ENCODE data around the gene TEC.

The TEC gene

GRCh38 chr4:48210966-48211328 is 58.7 kb downstream of the TEC start:
- Mint-ChIP-seq H3K36me3 (ENCODE audit: low read depth) (peaks cover 2% of the 10 kb centered on the region), H3K4me1 (peaks cover 19% of the 10 kb centered on the region), H3K9me3 (no peaks in the 10 kb centered on the region), H3K27me3 (no peaks in the 10 kb centered on the region), H3K27ac (no peak overlapping the region), H3K4me3 (no peak overlapping the region)
- no peak for DNase-seq
- no peak for ATAC-seq

DNA sequence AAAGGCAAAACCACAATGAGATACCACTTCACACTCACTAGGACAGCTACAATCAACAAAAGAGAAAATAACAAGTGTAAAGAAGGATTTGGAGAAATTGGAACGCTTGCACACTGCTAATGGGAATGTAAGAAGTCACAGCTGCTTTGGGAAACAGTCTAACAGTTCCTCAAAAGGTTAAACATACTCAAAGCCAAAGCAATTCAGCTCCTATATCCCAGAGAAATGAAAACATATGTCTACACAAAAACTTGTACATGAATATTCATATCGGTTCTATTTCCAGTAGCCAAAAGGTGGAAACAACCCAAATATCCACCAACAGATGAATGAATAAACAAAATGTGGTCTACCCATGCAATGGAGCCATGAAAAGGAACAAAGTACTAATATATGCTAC is 64.0 kb downstream of the TEC start:
- H3K4me3 Mint-ChIP-seq = no peak overlapping the region
- H3K27me3 Mint-ChIP-seq = no peaks in the 10 kb centered on the region
- no peak for DNase-seq
- peaks cover 2% of the 10 kb centered on the region for H3K36me3 Mint-ChIP-seq (ENCODE audit: low read depth)
- no peak for ATAC-seq
- H3K27ac Mint-ChIP-seq = no peak overlapping the region
- no peaks in the 10 kb centered on the region for H3K9me3 Mint-ChIP-seq
- H3K4me1 Mint-ChIP-seq = peaks cover 5% of the 10 kb centered on the region

DNA sequence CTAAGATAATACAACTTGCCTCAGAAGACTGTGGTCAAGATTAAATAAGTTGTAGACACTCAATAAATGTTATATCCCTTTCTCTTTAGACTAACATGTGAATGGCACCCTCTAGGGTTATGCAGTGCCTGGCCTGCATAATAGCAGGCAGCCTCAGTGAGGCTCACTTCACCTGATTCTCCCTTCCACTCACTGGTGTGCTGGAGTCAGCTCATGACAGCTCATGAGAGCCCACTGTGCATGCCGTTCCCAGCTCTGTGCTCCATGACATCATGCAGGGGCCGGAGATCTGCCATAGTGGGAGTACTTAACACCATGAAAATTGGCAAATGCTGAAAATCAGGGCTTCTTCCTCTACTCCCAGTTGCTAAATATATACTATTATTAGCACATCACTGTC is 64.5 kb downstream of the TEC start:
- H3K27me3 Mint-ChIP-seq = no peaks in the 10 kb centered on the region
- no peak overlapping the region for H3K27ac Mint-ChIP-seq
- ATAC-seq (no peak), DNase-seq (no peak)
- peaks cover 2% of the 10 kb centered on the region for H3K36me3 Mint-ChIP-seq (ENCODE audit: low read depth)
- H3K4me3 Mint-ChIP-seq = no peak overlapping the region
- peaks cover under 1% of the 10 kb centered on the region for H3K4me1 Mint-ChIP-seq
- H3K9me3 Mint-ChIP-seq = no peaks in the 10 kb centered on the region

DNA sequence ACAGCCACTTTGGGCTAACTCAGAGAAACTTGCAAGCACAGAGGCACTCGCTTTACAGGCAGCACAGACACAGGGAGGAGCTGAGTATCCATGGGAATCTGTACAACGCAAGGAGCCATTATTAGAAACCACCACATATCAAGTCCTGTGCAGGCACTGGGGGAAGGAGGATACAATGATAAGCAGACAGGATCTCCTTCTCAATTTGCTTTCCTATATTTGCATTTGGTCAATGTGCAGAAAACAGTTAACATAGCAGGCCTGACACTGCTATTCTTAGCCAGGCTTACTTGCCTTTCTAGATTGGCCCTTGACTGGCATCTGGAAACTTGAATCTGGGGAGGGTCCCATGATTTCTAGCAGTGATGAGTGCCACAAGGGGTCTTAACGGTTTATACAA is 65.8 kb downstream of the TEC start:
- peaks cover 2% of the 10 kb centered on the region for H3K36me3 Mint-ChIP-seq (ENCODE audit: low read depth)

GRCh38 chr4:48197643-48198237 is 71.9 kb downstream of the TEC start:
- no peak overlapping the region for H3K27ac Mint-ChIP-seq
- H3K4me1 Mint-ChIP-seq = peaks cover 12% of the 10 kb centered on the region

More for the DNA sequence above, 65.8 kb downstream of the TEC start:
- Mint-ChIP-seq H3K27ac (no peak overlapping the region), H3K9me3 (no peaks in the 10 kb centered on the region), H3K27me3 (no peaks in the 10 kb centered on the region), H3K4me1 (no peaks in the 10 kb centered on the region), H3K4me3 (no peak overlapping the region)
- no peak for ATAC-seq
- no peak for DNase-seq

GRCh38 chr4:48196758-48197504 is 72.7 kb downstream of the TEC start:
- peaks cover 12% of the 10 kb centered on the region for H3K4me1 Mint-ChIP-seq
- H3K27ac Mint-ChIP-seq = no peak overlapping the region
- no peak for DNase-seq
- H3K9me3 Mint-ChIP-seq = no peaks in the 10 kb centered on the region
- ATAC-seq = no peak
- no peak overlapping the region for H3K4me3 Mint-ChIP-seq
- no peaks in the 10 kb centered on the region for H3K27me3 Mint-ChIP-seq
- H3K36me3 Mint-ChIP-seq (ENCODE audit: low read depth) = peaks cover 2% of the 10 kb centered on the region

More at GRCh38 chr4:48197643-48198237, 71.9 kb downstream of the TEC start:
- DNase-seq = no peak
- H3K4me3 Mint-ChIP-seq = no peak overlapping the region
- no peaks in the 10 kb centered on the region for H3K9me3 Mint-ChIP-seq
- no peak for ATAC-seq
- peaks cover 2% of the 10 kb centered on the region for H3K36me3 Mint-ChIP-seq (ENCODE audit: low read depth)
- H3K27me3 Mint-ChIP-seq = no peaks in the 10 kb centered on the region

- ATAC-seq (peak; percentile 36), DNase-seq (no peak)
- H3K27me3 Mint-ChIP-seq = no peaks in the 10 kb centered on the region
- no peaks in the 10 kb centered on the region for H3K9me3 Mint-ChIP-seq
- no peak overlapping the region for H3K4me3 Mint-ChIP-seq
- no peaks in the 10 kb centered on the region for H3K36me3 Mint-ChIP-seq (ENCODE audit: low read depth)
- H3K4me1 Mint-ChIP-seq = peaks cover 12% of the 10 kb centered on the region
- no peak overlapping the region for H3K27ac Mint-ChIP-seq
Observed at GRCh38 chr4:48195853-48196252, 73.8 kb downstream of the TEC start.

- Mint-ChIP-seq H3K9me3 (no peaks in the 10 kb centered on the region), H3K36me3 (ENCODE audit: low read depth) (no peaks in the 10 kb centered on the region), H3K4me1 (peaks cover 12% of the 10 kb centered on the region), H3K27me3 (no peaks in the 10 kb centered on the region), H3K27ac (no peak overlapping the region), H3K4me3 (no peak overlapping the region)
- DNase-seq = no peak
- no peak for ATAC-seq
Observed at GRCh38 chr4:48195374-48195773, 74.3 kb downstream of the TEC start.

DNA sequence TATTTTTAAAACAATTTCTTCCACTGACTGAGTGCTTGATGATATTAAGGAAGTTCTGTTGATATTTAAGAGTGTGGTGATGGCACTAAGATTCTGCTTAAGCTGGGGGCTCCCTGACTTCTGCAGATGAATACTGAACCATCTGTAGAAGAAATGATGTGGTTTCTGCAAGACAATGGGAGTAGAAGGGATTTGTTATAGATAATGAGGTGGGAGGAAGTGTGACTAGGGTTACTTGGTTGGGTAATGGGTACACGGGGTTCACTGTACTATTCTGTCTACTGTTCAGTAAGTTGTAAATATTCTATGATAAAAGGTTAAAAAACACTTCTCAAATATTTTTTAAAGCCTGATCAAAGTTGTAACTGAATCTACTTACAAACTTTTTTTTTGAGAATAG is 74.7 kb downstream of the TEC start:
- DNase-seq = no peak
- H3K4me1 Mint-ChIP-seq = peaks cover 12% of the 10 kb centered on the region
- H3K27ac Mint-ChIP-seq = no peak overlapping the region
- no peak overlapping the region for H3K4me3 Mint-ChIP-seq
- no peaks in the 10 kb centered on the region for H3K27me3 Mint-ChIP-seq
- H3K9me3 Mint-ChIP-seq = no peaks in the 10 kb centered on the region
- H3K36me3 Mint-ChIP-seq (ENCODE audit: low read depth) = no peaks in the 10 kb centered on the region
- no peak for ATAC-seq

DNA sequence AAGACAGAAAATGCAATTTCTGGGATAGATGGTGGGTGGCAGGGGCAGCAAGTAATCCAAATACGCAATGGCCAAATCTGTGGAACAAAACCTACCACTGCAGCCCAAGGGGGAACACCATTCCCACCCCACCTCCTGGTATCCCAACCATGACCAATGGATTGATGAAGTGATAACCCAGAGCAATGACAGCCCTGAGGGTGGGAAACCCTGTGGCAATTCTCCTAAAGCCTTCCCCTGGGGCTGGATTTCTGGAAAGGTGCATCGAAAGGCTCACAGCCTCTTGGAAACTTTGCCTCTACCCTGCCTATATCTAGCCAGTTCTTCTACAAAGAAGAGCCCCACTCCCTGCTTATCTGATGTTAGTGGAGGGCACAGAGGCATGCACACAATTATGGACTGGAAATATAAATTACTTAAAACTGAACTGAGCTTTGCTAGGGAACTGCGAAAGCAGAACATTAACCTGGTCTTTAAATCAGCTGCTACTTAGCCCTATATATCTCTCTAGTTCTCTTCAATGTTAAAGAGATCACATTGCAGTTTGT is 75.6 kb downstream of the TEC start:
- Mint-ChIP-seq H3K27me3 (no peaks in the 10 kb centered on the region), H3K36me3 (ENCODE audit: low read depth) (no peaks in the 10 kb centered on the region), H3K9me3 (no peaks in the 10 kb centered on the region), H3K4me1 (peaks cover 12% of the 10 kb centered on the region), H3K27ac (no peak overlapping the region), H3K4me3 (no peak overlapping the region)
- DNase-seq (no peak), ATAC-seq (no peak)

GRCh38 chr4:48193096-48193836 is 76.4 kb downstream of the TEC start:
- Mint-ChIP-seq H3K27ac (no peak overlapping the region), H3K36me3 (ENCODE audit: low read depth) (no peaks in the 10 kb centered on the region), H3K4me3 (no peak overlapping the region), H3K4me1 (peaks cover 12% of the 10 kb centered on the region), H3K9me3 (no peaks in the 10 kb centered on the region), H3K27me3 (no peaks in the 10 kb centered on the region)
- DNase-seq (no peak), ATAC-seq (no peak)

DNA sequence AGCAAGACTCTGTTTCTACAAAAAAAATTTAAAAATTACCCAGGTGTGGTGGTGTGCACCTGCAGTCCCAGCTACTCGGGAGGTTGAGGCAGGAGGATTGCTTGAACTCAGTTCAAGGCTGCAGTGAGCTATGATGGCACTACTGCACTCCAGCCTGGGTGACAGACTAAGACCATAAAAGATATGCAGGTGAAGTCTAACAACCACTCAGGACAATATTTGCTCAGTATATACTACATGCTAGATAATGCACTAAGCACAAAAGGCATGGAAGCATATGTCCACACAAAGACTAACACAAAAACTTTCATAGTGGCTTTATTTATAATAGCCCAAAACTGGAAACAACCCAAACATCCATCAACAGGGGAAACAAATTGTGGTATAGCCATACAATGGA is 77.9 kb downstream of the TEC start:
- Mint-ChIP-seq H3K9me3 (no peaks in the 10 kb centered on the region), H3K4me3 (no peak overlapping the region), H3K27me3 (no peaks in the 10 kb centered on the region), H3K4me1 (peaks cover 12% of the 10 kb centered on the region), H3K36me3 (ENCODE audit: low read depth) (no peaks in the 10 kb centered on the region), H3K27ac (no peak overlapping the region)
- no peak for ATAC-seq
- DNase-seq = no peak

DNA sequence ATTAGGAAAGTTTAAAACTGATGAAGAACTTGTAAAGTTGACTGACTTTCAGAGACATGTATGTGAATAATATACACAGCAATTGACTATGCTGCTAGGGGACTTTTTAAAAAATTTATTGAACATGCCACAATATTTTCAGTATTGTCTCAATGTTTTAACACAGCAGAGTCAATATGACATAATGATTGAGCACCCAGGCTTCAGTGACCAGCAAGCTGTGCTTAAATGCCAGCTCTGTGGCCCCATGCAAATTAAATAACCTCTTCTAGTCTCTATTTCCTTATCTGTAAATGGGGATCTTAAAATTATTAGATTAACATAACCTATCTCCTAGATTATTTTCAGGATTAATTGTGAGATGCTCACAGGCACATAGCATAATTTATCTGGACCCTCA is 78.8 kb downstream of the TEC start:
- DNase-seq = no peak
- no peaks in the 10 kb centered on the region for H3K36me3 Mint-ChIP-seq (ENCODE audit: low read depth)
- H3K27me3 Mint-ChIP-seq = no peaks in the 10 kb centered on the region
- H3K4me1 Mint-ChIP-seq = peaks cover 8% of the 10 kb centered on the region
- no peak for ATAC-seq
- no peak overlapping the region for H3K27ac Mint-ChIP-seq
- no peak overlapping the region for H3K4me3 Mint-ChIP-seq
- no peaks in the 10 kb centered on the region for H3K9me3 Mint-ChIP-seq

DNA sequence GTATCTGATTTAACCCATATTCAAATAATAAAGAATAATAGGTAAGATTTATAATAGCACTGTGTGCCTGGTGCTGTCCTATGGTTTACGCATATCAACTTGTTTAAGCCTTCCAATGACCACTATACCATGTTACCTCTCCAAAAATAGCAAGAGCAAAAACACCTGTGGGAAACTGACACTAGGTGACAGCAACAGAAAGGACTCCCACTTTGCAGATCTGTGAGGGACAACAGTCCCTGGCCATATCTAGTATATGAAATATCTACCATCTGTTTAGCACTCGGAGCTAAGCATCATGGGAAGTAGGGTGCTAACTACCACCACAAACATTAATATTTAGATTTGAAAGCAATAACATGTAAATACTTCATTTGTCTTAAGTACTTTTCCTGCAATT is 79.9 kb downstream of the TEC start:
- H3K9me3 Mint-ChIP-seq = no peaks in the 10 kb centered on the region

GRCh38 chr4:48188390-48188789 is 81.2 kb downstream of the TEC start:
- DNase-seq = no peak
- Mint-ChIP-seq H3K4me3 (no peak overlapping the region), H3K36me3 (ENCODE audit: low read depth) (no peaks in the 10 kb centered on the region), H3K27me3 (no peaks in the 10 kb centered on the region), H3K9me3 (no peaks in the 10 kb centered on the region), H3K27ac (no peak overlapping the region), H3K4me1 (no peaks in the 10 kb centered on the region)
- ATAC-seq = no peak

More for the DNA sequence above, 79.9 kb downstream of the TEC start:
- Mint-ChIP-seq H3K27me3 (no peaks in the 10 kb centered on the region), H3K4me1 (peaks cover 3% of the 10 kb centered on the region), H3K27ac (no peak overlapping the region), H3K4me3 (no peak overlapping the region), H3K36me3 (ENCODE audit: low read depth) (no peaks in the 10 kb centered on the region)
- DNase-seq = no peak
- no peak for ATAC-seq

All from activated naive CD8-positive, alpha-beta T cell treated with anti-CD3 and anti-CD28 coated beads, Interleukin-2, amount 50 U/mL, for 24 hours (primary cell).